K562 (cell line): ENCODE results near the gene RNASE4. TPM values are rescaled to one million over a fixed set of nuclear protein-coding genes. Genes with fewer than 3 reads are reported as not detected.

Source experiments
- ATAC-seq: fragments of 200-7000 bp; cut with Tn5 transposase; 3 replicates; pipeline ENCODE4 v1.9.1; 2020; ENCODE audit warnings: moderate library complexity
- BruUV-seq: library from RNA; stranded (reverse); fragments of 400-500 nt; replicated peaks from 2 replicates; lab custom pipeline; 2021; lab: Mats Ljungman, UMichigan
- CTCF ChIA-PET: fragments of 300-600 bp; formaldehyde crosslinking; extraction: SDS; loops from one replicate; lab custom pipeline; 2021; ENCODE audit warnings: low intra/inter-chr PET ratio; lab: Yijun Ruan, JAX
- POLR2A ChIA-PET: fragments of 300-600, 350-650 bp; sonication (Branson Sonifier 250); formaldehyde crosslinking; extraction: SDS; loops from one replicate; lab custom pipeline; 2021; ENCODE audit warnings: antibody characterized with exemption, inconsistent platforms; lab: Yijun Ruan, JAX
- DNase-seq, 4 experiments: peaks; one replicate each; pipeline versions ENCODE4 v3.0.0 to v3.0.0-alpha.2; 2011 to 2018; ENCODE audit warnings: low spot score in 3 of 4, mixed read lengths in 3 of 4; ENCODE audit errors: extremely low read depth in 1 of 4
- FAIRE-seq: peaks from 2 replicates; lab custom pipeline; 2011; peaks lifted over from hg19 to GRCh38; lab: Jason Lieb, UNC
- H2AFZ ChIP-seq: 2 replicates; pipeline ENCODE4 v1.6.0; 2011; ENCODE audit warnings: low read depth, low read length, control low read depth, inconsistent platforms
- H3K27ac ChIP-seq: fragments of 200-600 bp; 3 replicates; pipeline ENCODE4 v1.8.0; 2011; ENCODE audit warnings: low read depth, mild to moderate bottlenecking, control low read depth, inconsistent platforms, low read length, moderate library complexity, mixed read lengths; ENCODE audit errors: extremely low read depth
- H3K27me3 ChIP-seq, 2 experiments: fragments of 300-600 bp in 1 of 2; 2 replicates in 1 of 2; 3 replicates in 1 of 2; pipeline versions ENCODE4 v1.6.0 to v1.8.0; 2011; ENCODE audit warnings: inconsistent platforms in 2 of 2, low read length in 2 of 2, mild to moderate bottlenecking in 1 of 2, mixed read lengths in 1 of 2, moderate library complexity in 1 of 2; ENCODE audit not compliant: control insufficient read depth in 2 of 2, insufficient read depth in 2 of 2
- H3K36me3 ChIP-seq: fragments of 300-600 bp; 3 replicates; pipeline ENCODE4 v1.8.0; 2011; ENCODE audit warnings: mild to moderate bottlenecking, low read length, inconsistent platforms; ENCODE audit not compliant: control insufficient read depth, insufficient read depth
- H3K4me1 ChIP-seq, 2 experiments: fragments of 200-600 bp in 1 of 2; replicated peaks in 1 of 2; 2 replicates in 1 of 2; 3 replicates in 1 of 2; pipeline versions ENCODE4 v1.5.1 to v1.8.0; 2011; ENCODE audit warnings: inconsistent platforms in 2 of 2, low read length in 2 of 2, mild to moderate bottlenecking in 1 of 2, mixed read lengths in 1 of 2, moderate library complexity in 1 of 2; ENCODE audit not compliant: control insufficient read depth in 2 of 2, insufficient read depth in 2 of 2
- H3K4me2 ChIP-seq: 2 replicates; pipeline ENCODE4 v1.6.1; 2011; ENCODE audit warnings: low read length, control low read depth, inconsistent platforms, mixed read lengths; ENCODE audit not compliant: insufficient read depth
- H3K4me3 ChIP-seq: fragments of 200-600 bp; sonication (generic), shearing (Covaris generic); 2 replicates; pipeline ENCODE4 v1.5.1; 2016; ENCODE audit warnings: control low read depth, inconsistent platforms
- H3K79me2 ChIP-seq: fragments of 200-600 bp; 3 replicates; pipeline ENCODE4 v1.8.0; 2011; ENCODE audit warnings: low read length, inconsistent platforms; ENCODE audit not compliant: control insufficient read depth, insufficient read depth
- H3K9ac ChIP-seq, 2 experiments: 2 replicates each; pipeline versions ENCODE4 v1.6.0 to v1.6.1; 2011; ENCODE audit warnings: low read depth in 2 of 2, low read length in 2 of 2, control low read depth in 1 of 2, inconsistent platforms in 1 of 2, mild to moderate bottlenecking in 1 of 2, mixed read lengths in 1 of 2; ENCODE audit not compliant: insufficient read depth in 1 of 2
- H3K9me1 ChIP-seq: one replicate; pipeline ENCODE4 v1.6.0; 2011; ENCODE audit warnings: inconsistent platforms, mild to moderate bottlenecking, low read length, moderate library complexity; ENCODE audit not compliant: control insufficient read depth, insufficient read depth
- H3K9me3 ChIP-seq: replicated peaks from 2 replicates; pipeline ENCODE4 v1.5.1; 2011; ENCODE audit warnings: low read depth, low read length, inconsistent platforms; ENCODE audit not compliant: control insufficient read depth, insufficient read depth
- H4K20me1 ChIP-seq: replicated peaks from 2 replicates; pipeline ENCODE4 v1.6.1; 2011; ENCODE audit warnings: low read length, inconsistent platforms, mixed read lengths; ENCODE audit not compliant: control insufficient read depth, insufficient read depth
- BMI1 ChIP-seq: fragments of 150-350 bp; IDR thresholded peaks from 2 replicates; pipeline ENCODE4 v1.6.1; 2014; ENCODE audit warnings: low read length
- NFYB ChIP-seq: IDR thresholded peaks from 2 replicates; pipeline ENCODE4 v1.6.1; 2011; ENCODE audit warnings: mild to moderate bottlenecking, moderate library complexity; ENCODE audit not compliant: insufficient read length; ENCODE audit errors: extremely low read depth
- POU5F1 ChIP-seq: fragments of 150-350 bp; IDR thresholded peaks from 2 replicates; pipeline ENCODE4 v1.6.1; 2014; ENCODE audit warnings: borderline replicate concordance, low read length, low read depth, mild to moderate bottlenecking; ENCODE audit not compliant: partially characterized antibody
- RAD51 ChIP-seq: fragments of 450-650 bp; IDR thresholded peaks from 2 replicates; pipeline ENCODE4 v1.7.1; 2016; ENCODE audit warnings: low read depth, mild to moderate bottlenecking, borderline replicate concordance
- SMAD1 ChIP-seq: fragments of 150-350 bp; IDR thresholded peaks from 2 replicates; pipeline ENCODE4 v1.6.1; 2014; ENCODE audit warnings: low read length, low read depth; ENCODE audit not compliant: partially characterized antibody
- TBP ChIP-seq: optimal IDR thresholded peaks from 2 replicates; pipeline ENCODE3; 2011; ENCODE audit warnings: low read depth, low read length, improper control_type of control experiment
- ZBTB17 ChIP-seq: fragments of 450-650 bp; formaldehyde crosslinking; IDR thresholded peaks from 2 replicates; pipeline ENCODE4 v1.4.0; 2020; ENCODE audit warnings: mild to moderate bottlenecking
- ZNF3 ChIP-seq: fragments of 250-450 bp; sonication (Bioruptor Pico); IDR thresholded peaks from 2 replicates; pipeline ENCODE4 v1.5.0; 2021; ENCODE audit warnings: mild to moderate bottlenecking, moderate library complexity
- ZNF507 ChIP-seq: conservative IDR thresholded peaks from 2 replicates; pipeline ENCODE4 v1.6.1; 2017; ENCODE audit warnings: missing genetic modification characterization, missing compliant biosample characterization
- WGBS: fragments of 100-300 bp; shearing (Covaris generic); methylation state at CpG from one replicate; pipeline ENCODE4 v1.1.6; 2016; ENCODE audit warnings: low coverage, mixed read lengths; ENCODE audit not compliant: insufficient coverage; ENCODE audit errors: missing lambda C conversion rate; 5-methylcytosine and 5-hydroxymethylcytosine counted together
- in situ Hi-C: fragments of 300-500 bp; cut with MboI; formaldehyde crosslinking; loops from 4 replicates; pipeline ENCODE4 v1.15.0; 2018; ENCODE audit warnings: inconsistent platforms, mixed read lengths
- intact Hi-C: fragments of 100-400 bp; cut with micrococcal nuclease; formaldehyde crosslinking; loops from 2 replicates; pipeline ENCODE4 v1.14.2; 2022
- polyA plus RNA-seq, 8 experiments: library from polyadenylated mRNA; depleted of rRNA in 4 of 8; stranded (reverse) in 5 of 8; unstranded in 3 of 8; fragments of >200 nt; fragmentation: Nextera tagmentation in 2 of 8; fragmentation: Illumina TruSeq in 1 of 8; extraction: Ambion mirVana in 2 of 8; extraction: Trizol in 1 of 8; gene quantifications; 2 replicates each; pipeline versions ENCODE4 v1.2.1 to v1.2.3, GENCODE V29; 2011 to 2014; ENCODE audit warnings: inconsistent platforms in 1 of 8, missing spikeins in 1 of 8
- total RNA-seq, 7 experiments: library from RNA; depleted of rRNA in 6 of 7; stranded (reverse); fragments of >200 nt in 6 of 7; fragmentation: Illumina TruSeq in 2 of 7; extraction: Trizol in 2 of 7; gene quantifications; 2 replicates each; pipeline versions ENCODE4 v1.2.1 to v1.2.3, GENCODE V29; 2011 to 2021; ENCODE audit warnings: low replicate concordance in 1 of 7
- TF ChIP-seq, protein P1 (sequence below): sonication (generic); formaldehyde crosslinking; IDR thresholded peaks from 2 replicates; pipeline ENCODE4 v1.9.0; 2022; ENCODE audit warnings: mild to moderate bottlenecking, missing genetic modification reagents
- TF ChIP-seq, protein P2 (sequence below), 2 experiments: fragments of 450-650 bp; formaldehyde crosslinking in 1 of 2; IDR thresholded peaks; 2 replicates each; pipeline versions ENCODE4 v1.4.0 to v1.6.1; 2014 to 2020; ENCODE audit warnings: mild to moderate bottlenecking in 2 of 2, borderline replicate concordance in 1 of 2, low read depth in 1 of 2

RNASE4 gene
- total and polyA plus RNA-seq, 9 of the 15 experiments (the other 6 are each of a cell fraction or from before 2014, with no cell fraction given), result 0.09 to 0.22 (median 0.13) TPM; not detected in 2

DNA sequence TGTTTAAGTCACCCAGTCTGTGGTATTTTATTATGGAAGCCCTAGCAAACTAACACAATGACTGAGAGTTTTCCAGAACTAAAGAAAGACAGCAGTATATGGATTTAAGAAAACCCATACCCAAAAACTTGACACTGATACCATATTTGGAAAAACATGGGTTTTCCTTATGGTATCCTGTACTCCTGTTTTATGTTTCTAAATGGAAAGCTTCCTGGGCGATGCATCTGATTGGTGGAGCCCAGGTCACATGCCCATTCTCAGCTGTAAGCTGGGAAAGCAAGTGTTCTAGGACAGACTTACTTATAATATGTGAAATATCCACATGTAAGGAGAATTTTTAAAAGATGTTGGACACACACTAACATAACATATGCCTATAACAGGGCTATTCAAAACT lies 4.5 kb upstream of the RNASE4 start:
- Histone ChIP-seq H3K4me1 (peaks cover 10 to 13% of the 10 kb centered on the region in 2 experiments; a peak in 3 of 5 replicates), H3K4me3 (peak overlapping the region; percentile 75), H3K27me3 (no peaks in the 10 kb centered on the region), H3K9ac (no peak overlapping the region), H3K36me3 (no peaks in the 10 kb centered on the region), H3K9me1 (no peaks in the 10 kb centered on the region), H3K9me3 (no peaks in the 10 kb centered on the region), H3K79me2 (no peaks in the 10 kb centered on the region), H4K20me1 (peaks cover 9% of the 10 kb centered on the region; the same call in 1 of the 2 replicates), H2AFZ (peak overlapping the region; percentile 92), H3K4me2 (peak overlapping the region; percentile 94), H3K27ac (no peak overlapping the region)
- FAIRE-seq (peak; percentile 26), DNase-seq (peak; percentile 52 to 64 (median 58)), ATAC-seq (no peak)
- ChIA-PET CTCF (no interaction called here), POLR2A (interaction anchor here (1.2 kb wide), 1 partner anchor 65 kb away, joined by 3 read pairs; no protein-coding TSS in a partner anchor)
- no TSS peak for BruUV-seq
- WGBS, result 13% methylated on average over 1 of the region's 1 CpG
- intact Hi-C loops, result loop anchor here (5.0 kb wide), 1 partner anchor 338 kb away; the partner anchor contains the start of gene PARP2
- in situ Hi-C loops, result loop anchor here (5.0 kb wide), 1 partner anchor 48 kb away; no protein-coding TSS in a partner anchor
- TF ChIP-seq POU5F1 (no peak), ZNF507 (no peak), SMAD1 (no peak), TBP (no peak), ZNF3 (no peak), NFYB (peak; percentile 65), ZBTB17 (CRISPR knock-in tag) (no peak), RAD51 (peak; percentile 91), BMI1 (no peak)
- TF ChIP-seq, protein P1, sequence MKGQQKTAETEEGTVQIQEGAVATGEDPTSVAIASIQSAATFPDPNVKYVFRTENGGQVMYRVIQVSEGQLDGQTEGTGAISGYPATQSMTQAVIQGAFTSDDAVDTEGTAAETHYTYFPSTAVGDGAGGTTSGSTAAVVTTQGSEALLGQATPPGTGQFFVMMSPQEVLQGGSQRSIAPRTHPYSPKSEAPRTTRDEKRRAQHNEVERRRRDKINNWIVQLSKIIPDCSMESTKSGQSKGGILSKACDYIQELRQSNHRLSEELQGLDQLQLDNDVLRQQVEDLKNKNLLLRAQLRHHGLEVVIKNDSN (CRISPR knock-in tag), result peak; percentile 92
- TF ChIP-seq, protein P2, sequence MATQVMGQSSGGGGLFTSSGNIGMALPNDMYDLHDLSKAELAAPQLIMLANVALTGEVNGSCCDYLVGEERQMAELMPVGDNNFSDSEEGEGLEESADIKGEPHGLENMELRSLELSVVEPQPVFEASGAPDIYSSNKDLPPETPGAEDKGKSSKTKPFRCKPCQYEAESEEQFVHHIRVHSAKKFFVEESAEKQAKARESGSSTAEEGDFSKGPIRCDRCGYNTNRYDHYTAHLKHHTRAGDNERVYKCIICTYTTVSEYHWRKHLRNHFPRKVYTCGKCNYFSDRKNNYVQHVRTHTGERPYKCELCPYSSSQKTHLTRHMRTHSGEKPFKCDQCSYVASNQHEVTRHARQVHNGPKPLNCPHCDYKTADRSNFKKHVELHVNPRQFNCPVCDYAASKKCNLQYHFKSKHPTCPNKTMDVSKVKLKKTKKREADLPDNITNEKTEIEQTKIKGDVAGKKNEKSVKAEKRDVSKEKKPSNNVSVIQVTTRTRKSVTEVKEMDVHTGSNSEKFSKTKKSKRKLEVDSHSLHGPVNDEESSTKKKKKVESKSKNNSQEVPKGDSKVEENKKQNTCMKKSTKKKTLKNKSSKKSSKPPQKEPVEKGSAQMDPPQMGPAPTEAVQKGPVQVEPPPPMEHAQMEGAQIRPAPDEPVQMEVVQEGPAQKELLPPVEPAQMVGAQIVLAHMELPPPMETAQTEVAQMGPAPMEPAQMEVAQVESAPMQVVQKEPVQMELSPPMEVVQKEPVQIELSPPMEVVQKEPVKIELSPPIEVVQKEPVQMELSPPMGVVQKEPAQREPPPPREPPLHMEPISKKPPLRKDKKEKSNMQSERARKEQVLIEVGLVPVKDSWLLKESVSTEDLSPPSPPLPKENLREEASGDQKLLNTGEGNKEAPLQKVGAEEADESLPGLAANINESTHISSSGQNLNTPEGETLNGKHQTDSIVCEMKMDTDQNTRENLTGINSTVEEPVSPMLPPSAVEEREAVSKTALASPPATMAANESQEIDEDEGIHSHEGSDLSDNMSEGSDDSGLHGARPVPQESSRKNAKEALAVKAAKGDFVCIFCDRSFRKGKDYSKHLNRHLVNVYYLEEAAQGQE (IDR thresholded peaks at IDR 0.05; ENCODE audit: borderline replicate concordance), result peak; percentile 55
- TF ChIP-seq, protein P2 (CRISPR knock-in tag; IDR thresholded peaks at IDR 0.05; ENCODE audit: low read depth), result no peak
